GM23338 (cell line): Measurements from ENCODE around the gene NPLOC4. TPM values are rescaled to one million over a fixed set of nuclear protein-coding genes. Genes with fewer than 3 reads are reported as not detected.
A peak's percentile ranks its signal among the peaks of the same experiment; 100 is the strongest.

Experiments
- ATAC-seq: fragments of 200-7000 bp; cut with Tn5 transposase; 3 replicates; pipeline ENCODE4 v1.9.1; 2020
- DNase-seq: peaks from one replicate; pipeline ENCODE4 v3.0.0-alpha.2; 2015; ENCODE audit warnings: low spot score
- H2AFZ ChIP-seq: fragments of 200-600 bp; sonication (generic); 2 replicates; pipeline ENCODE4 v1.8.0; 2016; ENCODE audit warnings: antibody characterized with exemption, mild to moderate bottlenecking, moderate library complexity
- H3F3A ChIP-seq: fragments of 200-600 bp; sonication (generic); replicated peaks from 2 replicates; pipeline ENCODE4 v1.8.0; 2017; ENCODE audit warnings: antibody characterized with exemption, mixed run types, low read depth
- H3K27ac ChIP-seq: fragments of 200-600 bp; sonication (generic); 2 replicates; pipeline ENCODE4 v1.6.1; 2016; ENCODE audit warnings: low read depth
- H3K27me3 ChIP-seq: fragments of 200-600 bp; sonication (generic); 2 replicates; pipeline ENCODE4 v1.8.0; 2016; ENCODE audit warnings: mild to moderate bottlenecking, mixed run types, moderate library complexity; ENCODE audit not compliant: insufficient read depth
- H3K36me3 ChIP-seq: fragments of 200-600 bp; sonication (generic); 2 replicates; pipeline ENCODE4 v1.8.0; 2016; ENCODE audit warnings: mild to moderate bottlenecking; ENCODE audit not compliant: insufficient read depth
- H3K4me1 ChIP-seq: fragments of 200-600 bp; sonication (generic); 2 replicates; pipeline ENCODE4 v1.8.0; 2016; ENCODE audit warnings: mild to moderate bottlenecking, moderate library complexity; ENCODE audit not compliant: insufficient read depth
- H3K4me2 ChIP-seq: fragments of 200-600 bp; sonication (generic); 2 replicates; pipeline ENCODE4 v1.7.1; 2017; ENCODE audit warnings: mixed run types
- H3K4me3 ChIP-seq: fragments of 200-600 bp; sonication (generic); 2 replicates; pipeline ENCODE4 v1.6.1; 2016; ENCODE audit warnings: mixed run types
- H3K79me2 ChIP-seq: fragments of 200-600 bp; sonication (generic); replicated peaks from 2 replicates; pipeline ENCODE4 v1.8.0; 2017; ENCODE audit warnings: mild to moderate bottlenecking; ENCODE audit not compliant: insufficient read depth
- H3K9me2 ChIP-seq: fragments of 200-600 bp; sonication (generic); 2 replicates; pipeline ENCODE4 v1.8.0; 2017; ENCODE audit not compliant: insufficient read depth
- H4K20me1 ChIP-seq: fragments of 200-600 bp; sonication (generic); replicated peaks from 2 replicates; pipeline ENCODE4 v1.8.0; 2017; ENCODE audit warnings: mild to moderate bottlenecking; ENCODE audit not compliant: insufficient read depth
- H3K27ac Mint-ChIP-seq: 2 replicates; pipeline ENCODE4 v1.8.0; 2020; ENCODE audit warnings: inconsistent platforms, mild to moderate bottlenecking, moderate library complexity, mixed read lengths
- H3K27me3 Mint-ChIP-seq: 3 replicates; pipeline ENCODE4 v1.8.0; 2022; ENCODE audit warnings: low read depth, mild to moderate bottlenecking, moderate library complexity, mixed read lengths, inconsistent platforms; ENCODE audit not compliant: insufficient read depth, poor library complexity
- H3K36me3 Mint-ChIP-seq: 3 replicates; pipeline ENCODE4 v1.8.0; 2021; ENCODE audit warnings: low read depth, mild to moderate bottlenecking, inconsistent platforms, moderate library complexity, mixed read lengths
- H3K4me1 Mint-ChIP-seq: 3 replicates; pipeline ENCODE4 v1.8.0; 2020; ENCODE audit warnings: mild to moderate bottlenecking, inconsistent platforms, mixed read lengths
- H3K4me3 Mint-ChIP-seq: 3 replicates; pipeline ENCODE4 v1.8.0; 2021; ENCODE audit warnings: moderate library complexity, mild to moderate bottlenecking, inconsistent platforms, mixed read lengths
- H3K9me3 Mint-ChIP-seq: 3 replicates; pipeline ENCODE4 v1.8.0; 2020; ENCODE audit warnings: moderate library complexity, mild to moderate bottlenecking, inconsistent platforms, mixed read lengths
- ZNF114 ChIP-seq: fragments of 250-450 bp; sonication (Bioruptor Pico); IDR thresholded peaks from 2 replicates; pipeline ENCODE4 v1.5.0; 2020; ENCODE audit warnings: mild to moderate bottlenecking, moderate library complexity
- polyA plus RNA-seq: library from polyadenylated mRNA; unstranded; fragments of >200 nt; fragmentation: Nextera tagmentation; extraction: Ambion mirVana; gene quantifications from 2 replicates; pipeline ENCODE4 v1.2.1, GENCODE V29; 2016
- total RNA-seq: library from RNA; depleted of rRNA; stranded (reverse); fragments of >200 nt; shearing (Covaris generic); gene quantifications from 2 replicates; pipeline ENCODE4 v1.2.3, GENCODE V29; 2014
- TF ChIP-seq, protein P1 (sequence below), 2 experiments: fragments of 200-600 bp in 1 of 2; sonication (generic) in 1 of 2; conservative IDR thresholded peaks; 2 replicates each; pipeline versions ENCODE4 v1.5.1 to v1.6.1; 2016 to 2017; ENCODE audit warnings: antibody characterized with exemption in 2 of 2, low read depth in 2 of 2, mild to moderate bottlenecking in 2 of 2, moderate library complexity in 1 of 2
- TF ChIP-seq, protein P2 (sequence below): IDR thresholded peaks from one replicate; pipeline ENCODE4 v1.6.1; 2018; ENCODE audit warnings: antibody characterized with exemption; ENCODE audit not compliant: unreplicated experiment

NPLOC4 gene
- total and polyA plus RNA-seq, 2 experiments from 2014 or later, result 24.1 to 79.1 TPM

GRCh38 chr17:81523402-81524038 lies 113.4 kb downstream of the NPLOC4 start (continued):
- TF ChIP-seq, protein P1, sequence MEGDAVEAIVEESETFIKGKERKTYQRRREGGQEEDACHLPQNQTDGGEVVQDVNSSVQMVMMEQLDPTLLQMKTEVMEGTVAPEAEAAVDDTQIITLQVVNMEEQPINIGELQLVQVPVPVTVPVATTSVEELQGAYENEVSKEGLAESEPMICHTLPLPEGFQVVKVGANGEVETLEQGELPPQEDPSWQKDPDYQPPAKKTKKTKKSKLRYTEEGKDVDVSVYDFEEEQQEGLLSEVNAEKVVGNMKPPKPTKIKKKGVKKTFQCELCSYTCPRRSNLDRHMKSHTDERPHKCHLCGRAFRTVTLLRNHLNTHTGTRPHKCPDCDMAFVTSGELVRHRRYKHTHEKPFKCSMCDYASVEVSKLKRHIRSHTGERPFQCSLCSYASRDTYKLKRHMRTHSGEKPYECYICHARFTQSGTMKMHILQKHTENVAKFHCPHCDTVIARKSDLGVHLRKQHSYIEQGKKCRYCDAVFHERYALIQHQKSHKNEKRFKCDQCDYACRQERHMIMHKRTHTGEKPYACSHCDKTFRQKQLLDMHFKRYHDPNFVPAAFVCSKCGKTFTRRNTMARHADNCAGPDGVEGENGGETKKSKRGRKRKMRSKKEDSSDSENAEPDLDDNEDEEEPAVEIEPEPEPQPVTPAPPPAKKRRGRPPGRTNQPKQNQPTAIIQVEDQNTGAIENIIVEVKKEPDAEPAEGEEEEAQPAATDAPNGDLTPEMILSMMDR (conservative IDR thresholded peaks at IDR 0.05; ENCODE audit: low read depth in 2 of 2), result no peak
- TF ChIP-seq, protein P2, sequence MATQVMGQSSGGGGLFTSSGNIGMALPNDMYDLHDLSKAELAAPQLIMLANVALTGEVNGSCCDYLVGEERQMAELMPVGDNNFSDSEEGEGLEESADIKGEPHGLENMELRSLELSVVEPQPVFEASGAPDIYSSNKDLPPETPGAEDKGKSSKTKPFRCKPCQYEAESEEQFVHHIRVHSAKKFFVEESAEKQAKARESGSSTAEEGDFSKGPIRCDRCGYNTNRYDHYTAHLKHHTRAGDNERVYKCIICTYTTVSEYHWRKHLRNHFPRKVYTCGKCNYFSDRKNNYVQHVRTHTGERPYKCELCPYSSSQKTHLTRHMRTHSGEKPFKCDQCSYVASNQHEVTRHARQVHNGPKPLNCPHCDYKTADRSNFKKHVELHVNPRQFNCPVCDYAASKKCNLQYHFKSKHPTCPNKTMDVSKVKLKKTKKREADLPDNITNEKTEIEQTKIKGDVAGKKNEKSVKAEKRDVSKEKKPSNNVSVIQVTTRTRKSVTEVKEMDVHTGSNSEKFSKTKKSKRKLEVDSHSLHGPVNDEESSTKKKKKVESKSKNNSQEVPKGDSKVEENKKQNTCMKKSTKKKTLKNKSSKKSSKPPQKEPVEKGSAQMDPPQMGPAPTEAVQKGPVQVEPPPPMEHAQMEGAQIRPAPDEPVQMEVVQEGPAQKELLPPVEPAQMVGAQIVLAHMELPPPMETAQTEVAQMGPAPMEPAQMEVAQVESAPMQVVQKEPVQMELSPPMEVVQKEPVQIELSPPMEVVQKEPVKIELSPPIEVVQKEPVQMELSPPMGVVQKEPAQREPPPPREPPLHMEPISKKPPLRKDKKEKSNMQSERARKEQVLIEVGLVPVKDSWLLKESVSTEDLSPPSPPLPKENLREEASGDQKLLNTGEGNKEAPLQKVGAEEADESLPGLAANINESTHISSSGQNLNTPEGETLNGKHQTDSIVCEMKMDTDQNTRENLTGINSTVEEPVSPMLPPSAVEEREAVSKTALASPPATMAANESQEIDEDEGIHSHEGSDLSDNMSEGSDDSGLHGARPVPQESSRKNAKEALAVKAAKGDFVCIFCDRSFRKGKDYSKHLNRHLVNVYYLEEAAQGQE, result no peak

- no peaks in the 10 kb centered on the region for H3K79me2 ChIP-seq
- no peak for TF ChIP-seq ZNF114
- TF ChIP-seq, protein P1 (conservative IDR thresholded peaks at IDR 0.05; ENCODE audit: low read depth in 2 of 2), result peak; percentile 48 to 61
- H3K9me2 ChIP-seq, result no peaks in the 10 kb centered on the region
- no peak overlapping the region for H2AFZ ChIP-seq
- Mint-ChIP-seq H3K27me3 (peaks cover 46% of the 10 kb centered on the region), H3K9me3 (no peaks in the 10 kb centered on the region; the same call in 1 of the 3 replicates), H3K27ac (no peak overlapping the region), H3K4me1 (peaks cover 11% of the 10 kb centered on the region), H3K36me3 (no peaks in the 10 kb centered on the region; the same call in 2 of the 3 replicates), H3K4me3 (peak overlapping the region; percentile 24; the same call in 1 of the 3 replicates)
- H3K36me3 ChIP-seq, result no peaks in the 10 kb centered on the region
- DNase-seq (peak; percentile 92), ATAC-seq (peak; percentile 52)
- peaks cover 9% of the 10 kb centered on the region; the same call in 1 of the 2 replicates for H3F3A ChIP-seq
- no peak overlapping the region for H3K27ac ChIP-seq
- no peaks in the 10 kb centered on the region for H4K20me1 ChIP-seq
- H3K4me3 ChIP-seq, result 0 out of 2 replicates have a peak overlapping the region, but pooled peaks have one; percentile 26
- peak overlapping the region; percentile 65; the same call in 1 of the 2 replicates for H3K4me2 ChIP-seq
- H3K27me3 ChIP-seq, result peaks cover 46% of the 10 kb centered on the region
- H3K4me1 ChIP-seq, result peaks cover 11% of the 10 kb centered on the region
Measured at GRCh38 chr17:81522491-81523401, 114.2 kb downstream of the NPLOC4 start.
